Fibroblast of upper back skin (primary cell): Measurements from ENCODE around the gene CCDC88B.
A peak's percentile ranks its signal among the peaks of the same experiment; 100 is the strongest.
"Not testable (repeated sequence)": the region's sequence is repeated elsewhere in the genome, so short reads cannot be mapped to it uniquely, and the experiment has no call there.

Source experiments
- DNase-seq: peaks from one replicate; pipeline ENCODE4 v3.0.0-alpha.2; 2013

CCDC88B gene

DNA sequence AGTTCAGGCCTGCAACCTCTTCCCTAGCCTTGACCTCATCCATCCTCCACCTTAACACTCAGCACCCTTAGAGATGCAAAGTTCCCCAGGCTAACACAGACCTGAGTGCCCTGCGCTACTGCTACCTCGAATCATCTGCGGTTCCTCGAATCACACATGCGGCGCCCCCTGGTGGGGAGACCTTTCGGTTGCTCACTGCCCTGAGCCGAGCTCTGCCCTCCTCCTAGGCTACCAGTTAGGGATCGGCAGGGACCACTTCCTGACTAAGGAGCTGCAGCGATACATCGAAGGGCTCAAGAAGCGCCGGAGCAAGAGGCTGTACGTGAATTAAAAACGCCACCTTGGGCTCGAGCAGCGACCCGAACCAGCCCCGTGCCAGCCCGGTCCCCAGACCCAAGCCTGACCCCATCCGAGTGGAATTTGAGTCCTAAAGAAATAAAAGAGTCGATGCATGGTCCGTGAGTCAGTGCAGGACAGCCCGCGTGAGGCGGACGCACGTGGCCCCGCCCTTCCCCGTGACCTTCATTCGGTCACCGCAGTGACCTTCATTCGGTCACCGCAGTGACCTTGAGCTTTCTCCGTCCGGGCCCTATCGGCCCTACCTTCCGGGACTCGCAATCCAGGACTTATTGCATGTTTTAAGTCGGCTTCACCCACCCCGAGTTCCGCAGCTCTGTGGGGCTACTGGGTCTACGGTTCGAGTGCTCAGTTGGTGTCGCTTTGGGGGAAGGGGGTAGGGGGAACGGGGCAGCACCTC lies 35.5 kb upstream of the CCDC88B start:
- peak; percentile 86 for DNase-seq

DNA sequence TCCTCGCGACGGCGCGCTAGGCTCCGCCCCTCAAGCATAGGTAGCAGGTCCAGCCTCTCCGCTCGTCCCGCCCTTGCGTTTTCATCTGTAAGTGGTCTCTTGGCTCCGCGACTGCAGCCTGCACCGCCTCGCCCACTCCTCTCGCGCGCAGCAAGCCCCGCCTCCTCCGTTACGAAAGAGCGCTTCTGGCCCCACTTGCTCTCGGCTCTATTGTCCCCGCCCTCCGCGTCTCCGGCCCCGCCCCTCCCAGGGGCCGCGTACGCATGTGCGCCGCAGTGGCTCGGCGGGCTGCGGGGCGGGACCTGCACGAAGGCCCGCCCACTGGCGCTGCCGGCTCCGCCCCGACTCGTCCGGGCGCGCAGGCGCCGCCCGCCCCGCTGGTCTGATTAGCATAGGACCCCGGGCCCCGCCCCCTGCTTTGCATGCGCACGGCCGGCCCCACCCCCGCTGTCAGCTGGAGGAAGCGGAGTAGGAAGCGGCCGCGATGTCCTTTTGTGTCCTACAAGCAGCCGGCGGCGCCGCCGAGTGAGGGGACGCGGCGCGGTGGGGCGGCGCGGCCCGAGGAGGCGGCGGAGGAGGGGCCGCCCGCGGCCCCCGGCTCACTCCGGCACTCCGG lies 34.8 kb upstream of the CCDC88B start, which contains the start of gene ESRRA:
ESRRA (plus strand) TSS at position 450 of the 616 bp plus-strand sequence. CDS start 1,656 bp downstream, outside the sequence.
- DNase-seq, result peak; percentile 96

DNA sequence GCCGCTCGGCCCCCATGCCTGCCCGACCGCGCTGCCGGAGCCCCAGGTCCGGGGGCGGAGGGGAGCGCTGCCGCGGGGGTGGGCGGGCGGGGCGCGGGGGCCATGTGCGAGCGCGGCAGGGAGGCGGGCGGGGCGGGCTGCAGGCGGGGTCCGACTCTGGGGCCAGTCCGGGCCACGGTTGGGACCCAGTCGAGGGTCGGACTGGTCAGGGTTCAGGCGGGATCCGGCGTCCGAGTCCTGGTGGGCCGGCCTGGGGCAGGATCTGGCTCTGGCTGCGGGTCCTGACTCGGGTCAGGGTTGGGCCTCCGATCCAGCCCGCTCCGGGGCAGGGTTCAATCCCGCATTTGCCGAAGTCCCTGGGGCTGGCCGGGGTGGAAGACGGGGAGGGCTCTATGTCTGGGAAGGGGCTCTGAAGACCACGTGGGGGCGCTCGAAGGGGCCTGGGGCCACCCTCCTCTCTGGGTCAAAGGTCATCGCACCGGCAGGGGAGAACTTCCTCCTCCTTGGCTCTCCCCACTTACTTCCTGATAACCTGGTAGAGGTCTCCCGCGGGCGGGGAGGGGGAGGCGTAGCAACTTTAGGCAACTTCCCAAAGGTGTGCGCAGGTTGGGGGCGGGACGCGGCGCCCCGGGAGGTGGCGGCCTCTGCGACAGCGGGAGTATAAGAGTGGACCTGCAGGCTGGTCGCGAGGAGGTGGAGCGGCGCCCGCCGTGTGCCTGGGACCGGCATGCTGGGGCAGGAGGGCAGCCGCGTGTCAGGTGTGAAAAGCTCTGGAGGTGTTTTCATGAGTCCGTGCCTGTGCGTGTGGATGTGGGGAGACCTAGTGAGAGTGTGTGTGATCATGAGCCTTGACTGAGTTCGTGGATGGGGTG lies 34.1 kb upstream of the CCDC88B start:
- DNase-seq, result peak; percentile 37

DNA sequence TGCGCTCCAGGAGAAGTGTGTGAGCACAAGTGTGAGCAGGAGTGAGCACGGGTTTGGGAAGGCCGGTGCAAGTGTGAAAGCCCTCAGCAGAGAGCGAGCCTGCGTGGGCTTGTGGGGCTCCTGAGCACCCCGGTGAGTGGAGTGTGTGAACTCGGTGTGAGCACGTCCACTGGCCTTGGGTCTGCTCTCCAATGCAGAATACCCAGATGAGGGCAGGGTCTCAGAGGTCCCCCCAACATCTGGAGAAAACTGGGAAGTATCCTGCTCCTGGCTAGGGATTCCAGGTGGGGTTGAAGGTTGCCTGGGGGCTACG lies 33.5 kb upstream of the CCDC88B start:
- no peak for DNase-seq

DNA sequence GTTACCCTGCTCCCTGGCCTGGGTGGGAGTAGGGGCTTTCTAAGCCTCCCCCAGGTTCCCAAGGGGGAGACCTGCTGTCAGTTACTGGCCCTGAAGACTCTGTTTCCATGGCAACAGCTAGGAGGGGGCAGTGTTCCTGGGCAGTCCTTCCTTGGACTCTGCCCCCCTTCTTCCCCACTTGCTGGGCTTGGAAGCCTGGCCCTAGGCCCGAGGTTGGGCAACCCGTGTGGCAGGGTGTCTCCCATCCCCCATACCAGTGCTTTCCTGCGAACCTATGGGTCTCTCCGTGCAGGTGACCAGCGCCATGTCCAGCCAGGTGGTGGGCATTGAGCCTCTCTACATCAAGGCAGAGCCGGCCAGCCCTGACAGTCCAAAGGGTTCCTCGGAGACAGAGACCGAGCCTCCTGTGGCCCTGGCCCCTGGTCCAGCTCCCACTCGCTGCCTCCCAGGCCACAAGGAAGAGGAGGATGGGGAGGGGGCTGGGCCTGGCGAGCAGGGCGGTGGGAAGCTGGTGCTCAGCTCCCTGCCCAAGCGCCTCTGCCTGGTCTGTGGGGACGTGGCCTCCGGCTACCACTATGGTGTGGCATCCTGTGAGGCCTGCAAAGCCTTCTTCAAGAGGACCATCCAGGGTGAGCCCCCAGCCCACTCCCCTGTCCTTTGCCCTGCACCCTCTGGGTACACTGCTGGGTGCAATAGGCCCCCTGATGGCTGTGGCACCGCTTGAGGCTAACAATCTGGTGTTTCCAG lies 33.0 kb upstream of the CCDC88B start:
- no peak for DNase-seq

DNA sequence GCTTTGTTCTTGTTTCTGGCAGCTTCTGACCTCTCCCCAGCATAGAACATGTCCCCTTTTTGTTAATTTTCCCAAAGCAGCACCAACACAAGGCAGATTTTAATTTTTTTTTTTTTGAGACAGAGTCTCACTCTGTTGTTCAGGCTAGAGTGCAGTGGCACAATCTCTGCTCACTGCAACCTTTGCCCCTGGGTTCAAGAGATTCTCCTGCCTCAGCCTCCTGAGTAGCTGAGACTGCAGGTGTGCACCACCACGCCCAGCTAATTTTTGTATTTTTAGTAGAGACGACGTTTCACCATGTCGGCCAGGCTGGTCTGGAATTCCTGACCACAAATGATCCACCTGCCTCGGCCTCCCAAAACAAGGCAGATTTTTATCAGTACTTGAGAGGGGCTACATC lies 32.2 kb upstream of the CCDC88B start:
- DNase-seq, result not testable (repeated sequence)

DNA sequence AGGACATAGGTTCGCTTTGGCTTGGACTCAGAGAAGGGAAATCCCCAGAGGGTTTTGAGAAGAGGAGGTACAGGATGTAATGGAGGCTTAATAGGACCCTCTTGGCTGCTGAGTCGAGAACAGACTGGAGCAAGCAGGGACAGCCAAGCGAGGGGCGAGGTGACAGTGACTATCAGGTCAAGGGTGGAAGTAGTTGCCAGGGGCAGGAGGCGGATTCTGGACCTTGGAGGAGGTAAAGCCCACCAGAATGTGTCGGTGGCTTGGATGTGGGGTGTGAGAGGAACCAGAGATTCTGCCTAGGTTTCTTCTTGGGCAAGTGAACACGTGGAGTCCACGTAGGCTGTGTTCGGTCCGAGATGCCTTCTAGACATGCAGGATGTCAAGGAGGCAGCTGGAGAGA lies 27.1 kb upstream of the CCDC88B start:
- DNase-seq, result no peak

DNA sequence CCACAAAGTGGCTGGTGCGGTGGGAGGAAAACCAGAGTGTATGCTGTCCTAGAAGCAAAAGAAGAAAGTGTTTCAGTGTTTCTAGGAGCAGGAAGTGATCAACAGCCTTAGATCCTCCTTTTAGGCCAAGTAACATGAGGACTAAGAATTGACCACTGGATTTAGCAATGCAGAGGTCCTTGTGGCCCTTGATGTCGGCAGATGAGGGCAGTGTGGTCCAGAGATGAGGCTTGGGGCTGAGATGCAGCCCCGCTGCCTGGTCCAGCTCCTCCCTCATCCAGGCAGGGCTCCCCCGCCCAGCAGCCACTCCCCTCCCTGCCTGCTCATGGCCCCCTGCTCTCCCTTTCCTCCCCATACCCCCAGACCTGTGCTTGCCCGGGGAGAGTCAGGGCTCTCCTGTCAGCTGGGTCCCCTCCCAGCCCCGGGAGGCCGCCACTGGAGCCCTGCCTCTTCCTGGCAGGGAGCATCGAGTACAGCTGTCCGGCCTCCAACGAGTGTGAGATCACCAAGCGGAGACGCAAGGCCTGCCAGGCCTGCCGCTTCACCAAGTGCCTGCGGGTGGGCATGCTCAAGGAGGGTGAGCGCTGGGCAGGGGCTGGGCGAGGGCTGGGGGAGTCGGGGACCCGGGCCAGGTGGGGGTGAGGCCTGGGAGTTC lies 26.4 kb upstream of the CCDC88B start:
- no peak for DNase-seq

DNA sequence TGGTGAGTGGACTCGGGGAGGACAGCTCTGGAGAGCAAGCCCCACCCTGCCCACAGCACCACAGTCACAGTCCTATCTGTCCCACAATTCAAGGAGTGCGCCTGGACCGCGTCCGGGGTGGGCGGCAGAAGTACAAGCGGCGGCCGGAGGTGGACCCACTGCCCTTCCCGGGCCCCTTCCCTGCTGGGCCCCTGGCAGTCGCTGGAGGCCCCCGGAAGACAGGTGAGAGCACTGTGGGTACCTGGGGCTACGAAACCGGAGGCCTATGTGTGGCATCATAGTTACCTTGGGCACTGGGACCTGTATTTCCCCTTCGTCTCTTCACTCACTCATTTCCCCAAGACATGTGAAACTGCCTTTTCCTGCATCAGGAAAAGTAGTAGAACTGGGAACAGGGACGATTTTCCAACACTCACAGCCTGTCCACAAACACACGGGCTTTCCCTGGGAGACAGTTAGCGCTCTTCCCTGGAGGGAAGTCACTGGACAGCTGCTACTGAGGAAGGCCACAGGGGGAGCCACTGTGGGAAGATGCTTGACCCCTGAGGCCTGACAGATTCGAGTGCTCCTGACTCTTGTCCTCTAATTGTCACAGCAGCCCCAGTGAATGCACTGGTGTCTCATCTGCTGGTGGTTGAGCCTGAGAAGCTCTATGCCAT lies 25.7 kb upstream of the CCDC88B start:
- no peak for DNase-seq

DNA sequence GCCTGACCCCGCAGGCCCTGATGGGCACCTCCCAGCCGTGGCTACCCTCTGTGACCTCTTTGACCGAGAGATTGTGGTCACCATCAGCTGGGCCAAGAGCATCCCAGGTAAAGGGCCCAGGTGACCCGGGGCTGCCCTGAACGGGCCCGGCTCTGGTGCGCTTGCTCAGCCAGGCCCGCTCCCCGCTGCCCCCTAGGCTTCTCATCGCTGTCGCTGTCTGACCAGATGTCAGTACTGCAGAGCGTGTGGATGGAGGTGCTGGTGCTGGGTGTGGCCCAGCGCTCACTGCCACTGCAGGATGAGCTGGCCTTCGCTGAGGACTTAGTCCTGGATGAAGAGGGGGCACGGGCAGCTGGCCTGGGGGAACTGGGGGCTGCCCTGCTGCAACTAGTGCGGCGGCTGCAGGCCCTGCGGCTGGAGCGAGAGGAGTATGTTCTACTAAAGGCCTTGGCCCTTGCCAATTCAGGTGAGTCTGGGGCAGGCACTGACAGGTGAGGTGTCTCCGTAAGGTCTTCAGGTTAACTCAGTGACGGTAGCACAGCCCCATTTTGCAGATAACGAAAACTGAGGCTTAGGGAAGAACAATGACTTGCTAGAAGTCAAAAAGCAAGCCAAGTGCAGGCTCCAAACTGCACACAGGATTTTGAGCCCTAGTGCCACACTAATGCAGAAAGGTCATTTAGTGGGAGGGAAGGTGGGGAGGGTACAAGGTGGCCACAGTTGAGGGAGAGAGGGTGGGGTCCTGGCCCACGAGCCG lies 25.0 kb upstream of the CCDC88B start:
- no peak for DNase-seq

DNA sequence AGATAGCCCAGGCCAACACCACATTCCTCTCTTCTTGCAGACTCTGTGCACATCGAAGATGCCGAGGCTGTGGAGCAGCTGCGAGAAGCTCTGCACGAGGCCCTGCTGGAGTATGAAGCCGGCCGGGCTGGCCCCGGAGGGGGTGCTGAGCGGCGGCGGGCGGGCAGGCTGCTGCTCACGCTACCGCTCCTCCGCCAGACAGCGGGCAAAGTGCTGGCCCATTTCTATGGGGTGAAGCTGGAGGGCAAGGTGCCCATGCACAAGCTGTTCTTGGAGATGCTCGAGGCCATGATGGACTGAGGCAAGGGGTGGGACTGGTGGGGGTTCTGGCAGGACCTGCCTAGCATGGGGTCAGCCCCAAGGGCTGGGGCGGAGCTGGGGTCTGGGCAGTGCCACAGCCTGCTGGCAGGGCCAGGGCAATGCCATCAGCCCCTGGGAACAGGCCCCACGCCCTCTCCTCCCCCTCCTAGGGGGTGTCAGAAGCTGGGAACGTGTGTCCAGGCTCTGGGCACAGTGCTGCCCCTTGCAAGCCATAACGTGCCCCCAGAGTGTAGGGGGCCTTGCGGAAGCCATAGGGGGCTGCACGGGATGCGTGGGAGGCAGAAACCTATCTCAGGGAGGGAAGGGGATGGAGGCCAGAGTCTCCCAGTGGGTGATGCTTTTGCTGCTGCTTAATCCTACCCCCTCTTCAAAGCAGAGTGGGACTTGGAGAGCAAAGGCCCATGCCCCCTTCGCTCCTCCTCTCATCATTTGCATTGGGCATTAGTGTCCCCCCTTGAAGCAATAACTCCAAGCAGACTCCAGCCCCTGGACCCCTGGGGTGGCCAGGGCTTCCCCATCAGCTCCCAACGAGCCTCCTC lies 24.1 kb upstream of the CCDC88B start:
- DNase-seq, result not testable (repeated sequence)

DNA sequence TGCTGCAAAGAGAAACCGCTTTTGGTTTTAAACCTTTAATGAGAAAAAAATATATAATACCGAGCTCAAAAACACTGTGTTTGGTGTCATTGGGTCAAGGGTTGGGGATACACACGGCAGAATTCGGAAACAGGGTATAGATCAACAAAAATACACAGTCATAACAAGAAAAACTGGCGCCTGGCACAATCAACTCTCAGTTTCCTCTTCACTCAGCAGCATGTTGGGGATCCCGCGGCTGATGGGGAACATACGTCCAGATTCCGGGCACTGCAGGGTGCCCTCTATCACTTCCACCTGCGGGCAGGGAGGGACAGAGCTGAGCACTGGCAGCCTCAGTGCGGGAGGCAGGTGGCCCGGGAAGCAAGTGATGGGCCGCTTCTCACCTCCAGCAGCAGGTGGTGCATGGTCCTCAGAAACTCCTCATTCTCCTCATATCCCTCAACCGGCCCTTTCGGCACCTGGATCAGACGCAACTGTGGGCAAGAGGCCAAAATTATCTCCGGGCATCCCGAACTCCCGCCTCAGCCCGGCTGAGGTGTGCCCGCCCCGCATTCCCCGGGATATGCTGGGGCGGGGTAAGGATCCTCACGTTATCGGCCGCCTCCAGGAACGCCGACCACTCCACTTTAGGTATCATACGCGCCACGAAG lies 23.2 kb upstream of the CCDC88B start:
- DNase-seq, result no peak

DNA sequence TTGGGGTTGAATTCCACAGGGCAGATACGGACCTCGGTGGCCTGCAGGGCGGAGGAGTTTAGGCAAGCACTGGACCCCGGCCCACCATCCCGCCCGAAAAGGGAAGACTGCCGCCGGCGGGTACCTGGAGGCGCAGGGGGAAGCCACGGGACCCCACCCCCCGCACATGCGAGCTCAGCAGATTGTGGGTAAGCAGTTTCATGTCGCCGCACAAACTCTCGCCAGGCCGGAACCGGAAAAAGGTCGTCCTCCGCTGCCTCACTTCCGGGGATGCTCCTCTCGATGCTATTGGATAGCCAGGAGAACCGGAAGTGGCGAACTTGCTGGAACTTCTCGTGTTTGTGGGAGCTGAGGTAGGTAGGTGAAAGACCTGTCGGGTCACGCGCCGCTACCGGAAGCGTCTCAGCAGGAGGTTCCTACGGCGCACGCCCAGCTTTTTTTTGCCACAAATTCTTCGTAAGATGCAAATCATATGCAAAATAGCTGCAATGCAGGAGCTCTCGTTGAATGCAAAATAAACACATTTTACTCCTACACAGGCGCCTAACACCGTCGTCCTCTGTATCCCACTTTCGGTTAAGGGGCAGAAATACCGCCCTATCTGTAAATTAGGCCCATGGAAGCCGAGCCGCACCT lies 22.6 kb upstream of the CCDC88B start, which contains the start of gene TRMT112:
TRMT112 (minus strand) TSS at position 235 of the 636 bp plus-strand sequence; CDS start at position 202, 33 bp downstream.
- DNase-seq, result peak; percentile 98

DNA sequence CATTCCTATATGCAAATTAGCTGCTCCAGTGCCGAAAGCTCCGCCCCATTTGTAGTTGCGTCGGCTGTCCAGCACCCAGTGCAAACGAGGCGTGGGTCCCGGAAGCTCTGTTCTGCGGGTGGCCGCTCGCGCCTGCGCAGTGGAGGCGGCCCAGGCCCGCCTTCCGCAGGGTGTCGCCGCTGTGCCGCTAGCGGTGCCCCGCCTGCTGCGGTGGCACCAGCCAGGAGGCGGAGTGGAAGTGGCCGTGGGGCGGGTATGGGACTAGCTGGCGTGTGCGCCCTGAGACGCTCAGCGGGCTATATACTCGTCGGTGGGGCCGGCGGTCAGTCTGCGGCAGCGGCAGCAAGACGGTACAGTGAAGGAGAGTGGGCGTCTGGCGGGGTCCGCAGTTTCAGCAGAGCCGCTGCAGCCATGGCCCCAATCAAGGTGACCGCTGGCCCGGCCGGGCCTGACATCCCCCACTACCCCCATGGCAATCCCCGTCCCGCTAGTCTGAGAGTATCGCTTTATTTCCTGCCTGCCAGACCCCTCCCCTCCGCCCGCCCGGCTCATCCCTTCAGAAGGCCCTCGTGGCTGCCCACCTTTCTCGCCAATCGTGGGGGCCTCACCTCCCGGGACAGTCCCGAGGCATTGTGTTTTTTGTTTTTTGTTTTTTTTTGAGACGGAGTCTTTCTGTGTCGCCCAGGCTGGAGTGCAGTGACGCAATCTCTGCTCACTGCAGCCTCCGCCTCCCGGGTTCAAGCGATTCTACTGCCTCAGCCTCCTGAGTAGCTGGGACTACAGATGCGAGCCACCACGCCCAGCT lies 21.8 kb upstream of the CCDC88B start, which contains the start of gene PRDX5:
PRDX5 (plus strand) TSS at position 161 of the 805 bp plus-strand sequence; CDS start at position 256, 95 bp downstream.
- DNase-seq, result peak; percentile 96

DNA sequence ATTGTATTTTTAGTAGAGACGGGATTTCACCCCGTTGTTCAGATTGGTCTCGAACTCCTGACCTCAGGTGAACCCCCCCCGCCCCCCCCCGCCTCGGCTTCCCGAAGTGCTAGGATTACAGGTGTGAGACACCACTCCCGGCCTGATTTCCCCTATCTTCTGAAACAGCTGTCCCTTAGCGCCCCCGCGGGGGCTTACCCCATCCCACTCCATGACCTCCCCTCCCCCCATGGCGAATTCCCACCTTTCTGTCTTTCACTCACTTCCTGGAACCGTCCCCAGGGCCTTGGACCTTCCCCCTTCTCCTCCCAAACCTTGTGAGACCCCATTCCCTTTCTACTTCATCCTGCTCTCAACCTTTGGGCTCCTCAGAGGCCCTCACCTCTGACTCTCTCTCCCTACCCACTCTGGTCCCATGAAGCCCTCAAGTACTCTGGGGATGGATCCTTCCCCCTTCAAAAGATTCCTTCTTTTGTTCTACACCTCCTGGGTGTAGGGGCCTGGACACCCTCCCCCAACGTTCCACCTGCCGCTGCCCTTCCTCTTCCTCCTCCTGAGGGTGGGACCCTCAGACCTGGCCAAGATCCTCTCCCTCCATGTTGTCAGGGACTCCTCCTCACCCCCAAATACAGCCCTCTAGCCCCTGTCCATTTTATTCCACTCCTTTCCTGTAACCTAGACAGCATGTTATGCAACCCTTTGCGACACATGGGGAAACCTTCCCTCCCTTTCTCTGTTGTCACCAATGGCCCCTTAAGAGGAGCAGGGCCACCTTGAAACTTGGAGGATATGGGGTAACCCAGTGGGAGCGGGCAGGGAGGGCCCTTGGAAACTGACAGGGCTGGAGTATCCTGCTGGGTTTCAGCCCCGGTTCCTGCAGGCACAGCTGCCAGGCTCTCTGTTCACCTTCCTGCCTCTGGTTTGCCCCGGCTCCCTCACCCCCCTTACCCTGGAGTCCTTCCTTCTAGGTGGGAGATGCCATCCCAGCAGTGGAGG lies 20.9 kb upstream of the CCDC88B start:
- no peak for DNase-seq

DNA sequence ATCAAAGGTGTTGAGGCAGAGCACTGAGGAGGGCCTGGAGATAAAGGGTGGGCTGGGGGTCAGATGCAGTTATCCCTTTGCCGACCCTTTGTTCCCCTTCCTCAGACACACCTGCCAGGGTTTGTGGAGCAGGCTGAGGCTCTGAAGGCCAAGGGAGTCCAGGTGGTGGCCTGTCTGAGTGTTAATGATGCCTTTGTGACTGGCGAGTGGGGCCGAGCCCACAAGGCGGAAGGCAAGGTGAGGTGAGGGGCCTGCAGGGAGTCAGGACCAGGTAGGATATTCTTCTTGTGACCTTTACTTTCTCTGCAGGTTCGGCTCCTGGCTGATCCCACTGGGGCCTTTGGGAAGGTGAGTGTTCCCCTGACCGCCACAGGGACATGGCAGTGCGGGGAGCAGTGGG lies 19.4 kb upstream of the CCDC88B start:
- no peak for DNase-seq

DNA sequence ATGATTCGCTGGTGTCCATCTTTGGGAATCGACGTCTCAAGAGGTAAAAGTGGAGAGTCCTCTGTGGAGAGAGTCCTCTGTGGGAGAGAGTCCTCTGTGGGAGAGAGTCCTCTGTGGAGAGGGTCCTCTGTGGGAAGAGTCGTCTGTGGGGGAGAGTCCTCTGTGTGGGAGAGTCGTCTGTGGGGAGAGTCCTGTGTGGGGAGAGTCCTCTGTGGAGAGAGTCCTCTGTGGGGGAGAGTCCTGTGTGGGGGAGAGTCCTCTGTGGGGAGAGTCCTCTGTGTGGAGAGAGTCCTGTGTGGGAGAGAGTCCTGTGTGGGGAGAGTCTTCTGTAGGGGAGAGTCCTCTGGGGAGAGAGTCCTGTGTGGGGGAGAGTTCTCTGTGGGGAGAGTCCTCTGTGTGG lies 19.0 kb upstream of the CCDC88B start:
- no peak for DNase-seq
